Activated naive CD4-positive, alpha-beta T cell treated with anti-CD3 and anti-CD28 coated beads, Interleukin-2, amount 50 U/mL, for 16 hours (primary cell): Measurements from ENCODE around the gene BANP.
A peak's percentile ranks its signal among the peaks of the same experiment; 100 is the strongest.
"Not testable (repeated sequence)": the region's sequence is repeated elsewhere in the genome, so short reads cannot be mapped to it uniquely, and the experiment has no call there.

Experiments used
- DNase-seq: peaks from one replicate; pipeline ENCODE4 v3.0.0-alpha.2; 2020

The BANP gene

DNA sequence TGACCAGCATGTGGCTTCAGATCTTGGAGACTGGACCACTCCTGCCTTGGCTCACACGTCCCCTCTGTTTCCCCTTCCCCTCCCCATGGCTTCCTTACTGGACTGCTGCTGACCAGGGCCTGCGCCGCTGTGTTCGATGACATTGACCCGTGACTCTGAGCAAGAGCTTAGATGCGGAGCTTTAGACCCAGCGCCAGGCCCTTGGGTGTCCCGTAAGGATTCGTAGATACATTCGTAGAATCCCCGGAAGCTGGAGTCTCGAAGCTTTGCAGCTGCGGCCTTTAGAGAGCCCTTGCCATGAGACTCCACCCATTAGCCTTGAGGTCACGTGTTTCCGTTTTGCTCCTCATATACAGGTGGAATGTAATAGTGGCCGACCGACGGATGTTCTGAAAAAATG is 65.2 kb downstream of the BANP start:
- not testable (repeated sequence) for DNase-seq

DNA sequence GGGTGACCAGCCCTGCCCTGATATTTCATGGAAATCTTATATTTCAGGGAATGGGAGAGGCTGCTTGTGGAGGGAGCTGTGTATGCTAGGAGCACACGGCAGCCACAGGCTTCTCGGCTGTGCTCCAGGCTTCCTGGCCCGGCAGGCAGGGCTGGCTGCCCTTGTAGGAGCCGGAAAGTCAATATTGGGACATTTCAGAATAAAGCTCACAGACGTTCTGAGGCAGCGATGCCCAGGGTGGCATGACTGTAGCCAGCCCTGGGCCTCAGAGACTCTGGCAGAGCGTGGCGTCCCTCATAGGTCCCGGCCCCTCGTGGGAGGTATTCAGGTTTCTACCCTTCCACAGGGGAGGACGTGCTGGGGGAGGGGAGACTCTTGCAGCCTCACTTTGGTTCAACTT is 65.7 kb downstream of the BANP start:
- DNase-seq = no peak

DNA sequence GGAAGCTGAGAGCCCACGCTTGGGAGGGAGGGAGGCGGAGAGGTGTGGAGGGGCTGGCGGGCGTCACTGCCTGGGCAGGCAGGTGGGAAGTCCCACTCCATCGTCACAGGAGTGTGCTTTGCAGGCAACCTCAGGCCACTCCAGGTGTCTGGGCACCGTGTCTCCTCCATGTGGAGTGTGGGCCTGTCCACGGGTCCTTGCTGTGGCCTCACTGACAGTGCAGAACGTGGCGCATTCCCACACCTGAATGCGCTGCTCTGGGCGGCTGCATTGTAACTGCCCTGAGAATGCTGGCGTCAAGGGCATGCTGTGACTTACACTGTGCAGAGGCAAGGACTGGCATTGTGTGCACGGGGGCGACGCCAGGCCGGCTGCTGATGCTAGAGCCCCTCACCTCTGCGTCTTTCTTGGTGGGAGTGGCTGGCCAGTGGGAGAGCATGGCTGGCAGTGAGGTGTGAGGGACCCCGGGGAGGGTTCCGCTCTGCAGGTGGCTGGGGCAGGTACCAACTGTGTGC is 66.4 kb downstream of the BANP start:
- DNase-seq = no peak

DNA sequence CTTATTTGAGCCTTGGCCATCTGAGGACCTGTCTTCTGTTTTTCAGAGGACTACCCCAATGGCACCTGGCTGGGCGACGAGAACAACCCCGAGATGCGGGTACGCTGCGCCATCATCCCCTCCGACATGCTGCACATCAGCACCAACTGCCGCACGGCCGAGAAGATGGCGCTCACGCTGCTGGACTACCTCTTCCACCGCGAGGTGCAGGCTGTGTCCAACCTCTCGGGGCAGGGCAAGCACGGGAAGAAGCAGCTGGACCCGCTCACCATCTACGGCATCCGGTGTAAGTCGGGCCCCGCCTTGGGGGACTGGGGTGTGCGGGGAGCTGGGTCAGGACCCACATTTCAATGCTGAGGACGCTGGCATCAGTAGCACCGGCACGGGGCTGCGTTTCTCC is 67.1 kb downstream of the BANP start:
- not testable (repeated sequence) for DNase-seq

DNA sequence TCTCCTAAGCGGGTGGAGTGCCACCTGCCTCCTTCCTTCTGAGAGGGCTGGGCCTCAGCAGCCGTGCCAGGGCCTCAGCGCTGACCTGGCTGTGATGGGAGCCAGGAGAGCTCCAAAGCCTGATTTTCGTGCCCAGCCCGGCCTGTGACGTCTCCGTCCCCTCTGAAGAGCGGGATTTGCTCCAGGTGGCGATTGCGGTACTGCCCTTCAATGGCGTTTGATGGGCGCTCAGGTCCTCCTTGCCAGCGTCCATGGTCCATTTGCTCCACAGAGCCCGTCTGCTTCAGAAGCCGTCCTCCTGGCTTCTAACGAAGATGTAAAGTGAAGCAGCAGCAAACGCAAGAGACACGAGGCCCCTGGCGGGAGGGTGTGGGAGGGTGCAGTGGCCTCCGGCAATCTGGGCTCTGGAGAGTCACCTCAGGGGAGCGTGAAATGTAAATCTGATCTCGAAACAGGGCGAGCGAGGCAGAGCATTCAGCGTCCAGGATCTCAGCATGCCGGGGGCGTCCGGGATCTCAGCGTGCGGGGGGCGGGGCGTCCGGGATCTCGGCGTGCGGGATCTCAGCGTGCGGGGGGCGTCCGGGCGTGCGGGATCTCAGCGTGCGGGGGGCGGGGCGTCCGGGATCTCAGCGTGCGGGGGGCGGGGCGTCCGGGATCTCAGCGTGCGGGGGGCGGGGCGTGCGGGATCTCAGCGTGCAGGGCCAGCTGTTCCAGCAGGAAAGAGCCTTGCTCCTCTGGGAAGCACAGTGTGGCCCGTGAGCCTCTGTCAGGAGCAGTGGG is 68.0 kb downstream of the BANP start:
- not testable (repeated sequence) for DNase-seq

DNA sequence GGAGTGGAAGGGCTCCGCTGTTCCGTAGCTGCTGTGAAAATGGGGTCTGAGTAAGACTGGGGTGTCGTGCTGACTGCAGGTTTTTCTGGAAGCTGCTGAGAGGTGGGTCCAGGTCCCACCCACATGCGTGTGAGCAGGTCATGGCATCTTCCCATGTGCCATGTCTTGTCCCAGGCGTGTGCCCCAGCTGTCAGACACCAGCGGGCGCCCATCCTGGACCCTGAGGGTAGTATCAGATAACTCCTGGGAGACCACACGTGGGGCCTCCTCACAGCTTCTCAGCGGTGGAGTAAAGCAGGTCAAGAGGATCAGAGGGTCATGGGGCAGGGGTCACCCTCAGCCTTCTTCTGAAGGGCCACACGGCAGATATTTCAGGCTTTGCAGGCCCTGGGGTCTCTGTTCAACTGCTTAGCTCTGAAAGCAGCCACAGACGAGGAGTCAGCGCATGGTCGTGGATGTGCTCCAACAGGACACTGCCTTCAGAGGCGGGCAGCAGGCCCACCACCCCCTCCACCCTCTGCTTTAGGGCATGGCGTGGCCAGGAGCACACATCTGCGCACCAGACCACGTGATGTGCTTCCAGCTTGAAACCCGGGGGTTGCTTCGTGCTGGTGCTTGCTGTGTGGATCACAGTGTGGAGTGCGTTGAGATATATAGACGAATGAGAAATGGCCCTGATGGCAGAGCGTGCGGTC is 68.7 kb downstream of the BANP start:
- DNase-seq = no peak

DNA sequence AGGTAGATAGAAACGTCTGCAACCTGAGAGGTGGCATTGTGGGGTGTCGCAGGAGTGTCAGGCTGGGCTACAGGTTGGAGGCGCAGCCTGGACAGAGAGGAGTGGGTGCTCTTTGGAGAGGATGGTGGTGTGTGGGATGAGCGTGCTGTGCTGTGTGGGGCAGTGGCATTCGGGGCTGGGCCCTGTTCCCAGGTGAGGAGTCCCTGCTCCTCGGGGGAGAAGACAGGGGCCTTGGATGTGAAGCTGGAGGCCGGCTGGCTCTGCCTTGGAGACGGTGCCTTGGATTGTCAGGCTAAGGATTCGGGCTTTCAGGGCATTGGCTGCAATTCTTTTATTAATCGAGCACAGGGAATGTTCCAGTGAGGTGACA is 69.3 kb downstream of the BANP start:
- DNase-seq = no peak

DNA sequence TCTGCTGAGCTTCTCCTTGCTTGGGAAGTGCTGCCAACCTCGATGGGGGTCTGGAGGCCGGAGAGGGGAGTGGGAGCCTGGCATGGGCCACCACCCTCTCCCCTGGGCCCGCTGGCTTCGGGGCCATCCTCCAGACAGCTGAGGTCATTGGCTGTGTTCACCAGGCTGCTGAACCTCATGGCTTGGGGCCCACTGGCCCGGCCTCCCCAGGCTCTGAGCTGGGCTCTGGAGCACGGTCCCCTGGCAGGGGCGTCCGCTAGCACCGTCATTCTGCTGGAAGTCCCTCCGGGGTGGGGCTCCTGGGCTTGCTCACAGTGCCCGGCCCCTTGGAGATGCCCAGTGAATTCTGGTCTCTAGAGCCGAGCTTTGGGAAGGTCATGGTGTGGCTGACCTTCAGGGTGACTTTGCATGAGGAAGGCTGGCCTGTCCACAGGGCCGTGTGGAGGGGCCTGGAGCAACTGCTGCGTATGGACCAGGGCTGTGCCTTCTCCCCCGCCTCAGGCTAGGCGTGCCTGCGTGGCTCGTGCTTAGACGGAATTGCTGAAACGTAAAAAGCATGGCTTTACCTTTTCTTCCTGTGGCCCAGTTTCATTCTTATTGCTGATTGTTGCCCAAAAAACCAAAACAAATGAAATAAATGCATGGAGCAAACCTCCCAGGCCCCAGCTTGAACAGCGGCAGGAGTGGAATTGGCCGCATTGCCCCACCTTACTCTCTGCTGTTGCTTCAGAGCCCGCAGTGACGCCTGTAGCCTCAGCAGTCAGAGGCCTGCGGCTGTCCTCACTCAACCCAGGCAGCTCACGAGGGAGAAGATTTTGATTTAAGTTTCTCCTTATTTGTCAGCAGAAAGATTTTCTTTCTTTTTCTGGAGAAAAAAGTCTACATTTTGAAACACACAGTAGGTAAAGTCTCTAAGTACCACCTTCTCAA is 70.1 kb downstream of the BANP start:
- not testable (repeated sequence) for DNase-seq

DNA sequence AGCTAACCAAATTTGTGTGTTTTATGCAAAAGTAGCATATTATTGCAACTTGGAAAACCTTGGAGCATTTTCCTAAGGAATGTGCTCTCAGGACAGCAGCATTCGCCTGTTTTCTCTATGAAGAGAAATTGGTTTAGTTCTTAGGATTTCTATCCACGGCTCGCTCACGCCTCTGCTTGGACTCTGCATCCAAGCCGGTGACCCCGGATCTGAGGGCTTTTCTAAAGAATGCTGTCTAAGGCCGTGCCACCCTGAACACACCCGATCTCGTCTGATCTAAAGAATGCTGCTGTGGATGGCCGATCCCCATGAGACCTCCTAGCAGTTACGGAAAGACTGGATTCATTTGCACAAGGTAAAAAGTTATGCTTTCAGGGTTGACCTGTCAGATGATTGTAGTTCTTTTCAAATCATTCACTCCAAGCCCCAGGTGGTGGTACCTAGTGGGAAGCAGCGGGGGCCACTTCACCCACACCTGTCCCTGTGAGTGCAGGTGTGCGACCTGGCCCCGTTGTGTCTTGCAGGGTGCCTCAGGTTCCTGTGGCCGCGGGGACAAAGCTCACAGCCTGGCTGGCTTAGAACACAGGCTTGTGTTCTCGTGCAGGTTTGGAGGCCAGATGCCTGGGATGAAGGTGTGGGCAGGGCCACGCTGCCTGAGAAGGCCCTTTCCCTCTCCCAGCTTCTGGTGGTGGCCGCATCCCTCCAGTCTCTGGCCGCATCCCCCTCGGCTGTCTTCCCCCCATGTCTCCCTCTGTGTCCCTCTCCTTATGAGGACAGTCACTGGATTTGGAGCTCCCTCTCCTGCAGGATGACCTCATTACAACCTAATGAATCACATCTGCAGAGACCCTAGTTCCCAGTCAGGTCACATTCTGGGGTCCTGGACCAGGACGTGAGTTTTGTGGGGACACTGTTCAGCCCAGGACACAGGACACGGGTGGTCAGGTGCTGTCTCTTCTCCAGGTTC is 71.1 kb downstream of the BANP start:
- no peak for DNase-seq

DNA sequence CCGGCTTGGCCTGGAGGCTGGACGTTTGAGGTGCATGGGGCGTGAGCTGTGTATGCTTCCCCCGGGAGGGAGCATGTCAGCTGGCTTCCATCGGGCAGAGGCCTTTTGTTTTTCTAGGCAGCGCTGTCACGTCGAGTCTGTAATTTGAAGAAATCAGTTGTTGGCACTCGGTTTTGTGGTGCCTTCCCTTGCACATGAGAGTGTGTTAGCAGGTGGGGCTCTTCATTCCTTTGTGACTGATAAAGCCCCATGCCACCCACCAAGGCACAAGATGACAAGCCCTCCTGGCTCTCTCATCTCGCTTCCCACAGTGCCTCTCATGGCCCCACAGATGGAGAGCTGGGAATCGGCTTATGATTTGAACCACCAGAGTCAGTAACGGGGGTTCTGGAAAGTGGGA is 72.1 kb downstream of the BANP start:
- no peak for DNase-seq

DNA sequence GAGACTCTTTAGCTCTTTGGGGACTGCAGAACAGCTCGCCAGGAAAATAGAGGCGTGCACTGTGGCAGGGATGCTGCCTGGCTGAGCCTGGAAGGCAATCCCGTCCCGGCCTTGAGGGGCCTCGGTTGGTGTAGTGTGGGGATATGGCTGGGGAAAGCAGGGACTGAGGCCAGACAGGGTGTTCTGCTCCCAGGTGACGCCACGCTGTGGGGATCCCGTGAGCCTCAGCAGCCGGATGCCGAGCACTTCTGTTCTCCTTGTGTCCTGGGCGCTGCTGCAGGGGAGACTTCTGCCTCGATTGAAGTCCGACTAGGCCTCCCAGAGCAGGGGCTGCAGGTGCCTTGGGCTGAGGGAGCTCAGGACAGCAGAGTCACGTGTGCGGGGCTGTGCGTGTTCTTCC is 72.6 kb downstream of the BANP start:
- no peak for DNase-seq

DNA sequence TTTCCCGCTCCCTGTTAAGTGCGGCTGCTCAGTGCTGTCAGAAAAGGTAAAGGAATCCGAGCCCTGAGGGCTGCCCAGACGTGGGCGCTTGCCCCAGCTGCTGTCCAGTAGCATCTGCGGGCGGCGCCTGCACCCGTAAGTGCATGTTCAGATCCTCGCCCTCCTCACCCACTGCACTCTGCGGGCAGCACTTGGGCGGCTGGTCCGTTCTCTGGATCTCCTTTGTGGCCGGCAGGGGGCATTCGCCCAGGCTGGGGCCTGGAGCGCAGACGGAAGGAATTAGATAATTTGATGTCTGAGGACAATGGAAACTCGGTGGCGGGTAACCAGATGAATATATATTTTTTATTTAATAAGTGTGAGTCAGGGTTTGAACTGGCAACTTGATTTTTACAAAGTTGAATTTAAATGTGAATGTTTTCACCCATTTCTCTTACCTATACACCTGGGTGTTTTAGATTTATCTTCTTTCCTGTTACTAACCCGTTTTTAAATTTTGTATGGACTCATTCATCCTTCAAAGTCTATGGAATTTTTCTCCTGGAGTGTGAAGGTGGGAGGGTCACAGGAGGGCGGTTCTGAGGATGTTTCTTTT is 73.4 kb downstream of the BANP start:
- not testable (repeated sequence) for DNase-seq

DNA sequence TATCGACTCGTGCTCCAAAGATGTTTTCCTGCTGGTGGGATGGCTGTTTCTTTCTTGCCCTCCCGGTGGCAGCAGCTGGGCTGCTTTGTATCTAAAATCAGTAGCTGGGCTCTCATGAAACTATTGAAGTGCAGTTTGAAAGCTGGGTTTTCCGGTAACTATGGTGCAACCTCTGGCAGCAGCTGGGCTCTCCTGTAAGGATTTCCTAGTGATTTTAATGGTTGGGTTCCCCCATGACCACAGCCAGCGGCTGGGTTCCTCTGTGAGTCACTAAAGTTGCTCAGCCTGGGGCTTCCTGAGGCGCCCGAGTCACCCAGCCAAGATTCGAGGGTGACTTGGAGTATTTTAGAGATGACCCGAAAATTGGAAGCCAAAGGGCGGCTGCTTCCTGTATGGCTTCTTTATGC is 73.9 kb downstream of the BANP start:
- peak; percentile 29 for DNase-seq

DNA sequence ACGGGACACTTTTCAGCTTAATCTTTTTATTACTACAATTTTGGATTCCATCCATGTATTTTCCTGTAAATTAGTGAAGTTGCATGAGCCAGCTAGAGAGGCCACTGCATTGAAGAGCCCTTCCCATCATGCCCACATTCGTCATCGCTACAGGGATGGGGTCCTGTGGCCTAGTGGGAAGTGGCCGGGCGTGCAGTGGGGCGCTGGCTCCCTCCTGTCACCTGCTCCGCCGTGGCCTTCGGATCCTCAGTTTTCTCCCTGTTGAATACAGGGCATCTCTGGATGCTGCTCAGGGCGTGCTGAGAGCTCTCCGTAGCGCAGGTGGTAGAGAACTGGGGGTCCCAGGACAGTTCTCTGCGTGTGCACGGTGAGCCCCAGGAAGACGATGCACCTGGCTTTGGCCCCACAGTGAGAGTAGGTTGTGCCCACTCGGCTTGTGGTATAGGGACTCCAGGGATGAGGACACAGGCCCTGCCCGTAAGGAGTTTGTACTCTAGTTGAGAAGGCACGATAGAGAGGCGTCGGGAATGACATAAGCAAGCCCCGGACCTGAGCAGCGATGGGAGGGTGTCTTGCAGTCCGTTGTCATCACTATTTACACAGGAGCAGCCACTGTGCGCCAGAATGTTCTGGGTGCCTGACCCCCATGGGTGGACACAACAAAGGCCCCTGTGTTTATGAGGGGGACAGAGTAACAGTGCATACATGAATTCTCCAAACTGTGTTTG is 74.8 kb downstream of the BANP start:
- not testable (repeated sequence) for DNase-seq

DNA sequence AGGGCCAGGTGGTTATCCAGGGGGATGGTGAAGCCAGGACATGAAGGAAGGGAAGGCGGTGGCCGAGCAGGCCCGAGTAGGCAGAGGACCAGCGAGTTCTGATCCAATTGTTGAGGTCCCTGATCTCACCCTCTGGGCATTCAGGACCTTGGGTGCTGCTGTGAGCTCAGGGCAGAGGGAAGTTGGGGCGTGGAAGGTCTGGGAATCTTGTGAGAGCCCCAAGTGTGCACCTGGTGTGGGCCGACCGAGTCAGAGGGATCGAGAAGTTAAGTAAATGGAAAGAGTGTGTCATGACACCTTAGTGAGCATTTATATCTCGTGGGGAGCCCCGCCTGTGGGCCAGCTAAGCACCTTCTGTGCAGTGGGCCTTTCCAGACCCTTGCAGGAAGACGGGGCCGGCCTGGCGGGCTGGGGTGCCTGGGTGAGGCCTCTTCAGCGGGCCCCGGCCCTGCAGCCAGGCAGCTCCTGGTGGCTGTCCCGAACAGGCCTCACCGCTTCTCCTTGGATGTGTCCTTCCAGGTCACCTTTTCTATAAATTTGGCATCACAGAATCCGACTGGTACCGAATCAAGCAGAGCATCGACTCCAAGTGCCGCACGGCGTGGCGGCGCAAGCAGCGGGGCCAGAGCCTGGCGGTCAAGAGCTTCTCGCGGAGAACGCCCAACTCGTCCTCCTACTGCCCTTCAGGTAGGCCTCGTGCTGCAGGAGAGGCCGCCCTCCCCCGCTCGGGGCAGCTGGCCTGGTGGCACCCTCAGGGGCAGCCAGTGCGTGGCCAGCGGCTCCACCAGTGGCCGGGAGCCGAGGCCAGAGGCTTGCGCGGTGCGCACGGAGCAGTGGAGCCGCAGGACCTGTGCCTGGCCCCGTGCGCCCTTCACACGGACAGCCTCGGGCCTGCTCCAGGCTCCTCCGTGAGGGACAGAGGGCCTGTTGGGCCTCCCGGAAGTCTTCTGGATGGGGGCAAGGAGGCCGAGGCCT is 76.0 kb downstream of the BANP start:
- no peak for DNase-seq

DNA sequence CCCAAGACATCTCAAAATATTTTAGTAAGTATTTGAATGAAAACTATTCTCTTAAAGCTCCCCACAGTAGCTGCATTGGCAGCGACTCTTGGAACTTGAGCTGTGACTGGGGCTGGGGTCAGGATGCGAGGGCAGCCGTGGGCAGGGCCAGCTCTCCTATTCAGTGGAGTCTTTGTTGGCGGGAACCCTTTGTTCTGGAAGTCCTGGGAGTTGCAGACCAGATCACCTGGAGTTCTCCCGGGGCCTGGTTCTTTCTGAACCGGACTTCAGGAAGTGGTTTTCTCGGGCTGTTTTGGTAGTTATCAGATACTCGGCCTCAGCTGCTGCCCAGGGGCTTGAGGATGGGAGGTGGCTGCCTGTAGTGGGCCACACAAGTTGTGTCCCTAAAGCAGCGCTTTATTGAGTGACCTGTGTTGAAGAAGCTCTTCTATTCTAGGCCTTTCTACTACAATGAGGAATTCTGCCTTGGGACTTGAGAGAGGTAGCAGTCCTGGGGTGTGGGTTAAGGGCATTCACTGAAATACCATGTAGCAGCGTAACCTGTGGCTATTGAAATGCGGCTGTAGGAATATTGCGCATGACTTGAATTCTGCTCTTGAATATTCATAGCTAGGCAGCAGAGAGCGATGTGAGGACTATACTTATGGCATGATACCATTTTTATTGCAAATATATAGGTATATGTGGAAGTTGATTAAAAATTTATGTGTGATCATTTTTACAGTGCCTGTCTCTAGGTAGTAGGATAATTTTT is 77.1 kb downstream of the BANP start:
- not testable (repeated sequence) for DNase-seq

DNA sequence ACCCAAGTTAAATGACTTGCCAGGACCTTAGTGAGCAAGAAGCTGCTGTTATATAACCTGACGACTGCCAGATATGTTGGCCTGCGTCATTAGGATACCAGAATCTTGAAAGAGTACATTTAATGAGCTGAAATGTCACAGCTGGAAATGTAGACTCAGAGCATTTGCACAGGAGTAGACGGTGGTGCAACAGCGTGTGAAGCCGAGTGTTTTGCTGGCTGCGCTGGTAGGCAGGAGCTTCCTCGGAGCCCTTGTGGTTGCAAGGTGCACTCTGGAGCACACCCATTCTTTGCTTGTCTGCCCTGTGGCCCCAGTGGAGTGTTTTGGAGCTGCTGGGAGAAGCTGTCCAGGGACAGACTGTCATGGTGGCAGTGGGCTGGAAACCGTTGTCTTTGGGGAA is 79.3 kb downstream of the BANP start:
- no peak for DNase-seq

DNA sequence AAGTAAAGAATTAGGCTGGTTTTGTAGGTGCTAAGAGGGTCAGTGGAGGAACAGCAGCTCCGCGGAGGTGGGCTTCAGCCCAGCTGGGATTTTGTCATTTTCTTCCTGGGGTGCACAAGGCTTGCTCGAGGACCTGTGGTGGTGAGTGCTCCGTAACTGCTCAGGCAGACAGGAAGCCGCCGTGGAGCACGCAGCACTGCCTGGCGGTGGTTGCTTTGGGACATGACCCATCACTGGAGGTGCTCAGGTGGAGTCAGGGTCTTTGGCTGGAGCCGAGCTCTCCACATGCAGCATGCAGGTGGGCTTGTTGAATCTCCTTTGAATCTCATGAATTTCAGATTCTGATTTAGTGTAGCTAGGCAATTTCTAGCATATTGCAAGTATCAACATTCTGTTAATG is 79.7 kb downstream of the BANP start:
- not testable (repeated sequence) for DNase-seq
